SK-N-SH (cell line): ENCODE measurements around the gene ISG20. TPM values are rescaled to one million over a fixed set of nuclear protein-coding genes. Genes with fewer than 3 reads are reported as not detected.

ENCODE experiments used
- CTCF ChIA-PET: fragments of 300-600, 350-600 bp; formaldehyde crosslinking; extraction: SDS; loops from one replicate; lab custom pipeline; 2021; lab: Yijun Ruan, JAX
- POLR2A ChIA-PET: fragments of 350-600 bp; sonication (Branson Sonifier 250); formaldehyde crosslinking; extraction: SDS; loops from one replicate; lab custom pipeline; 2020; ENCODE audit warnings: antibody characterized with exemption, inconsistent platforms; lab: Yijun Ruan, JAX
- DNase-seq: peaks from one replicate; pipeline ENCODE4 v3.0.0; 2012
- H2AFZ ChIP-seq: fragments of 200-600 bp; sonication (generic); 2 replicates; pipeline ENCODE4 v1.8.1; 2016; ENCODE audit warnings: antibody characterized with exemption, mild to moderate bottlenecking, low read depth
- H3F3A ChIP-seq: fragments of 200-600 bp; sonication (generic); replicated peaks from 2 replicates; pipeline ENCODE3; 2016; ENCODE audit warnings: antibody characterized with exemption, mild to moderate bottlenecking; ENCODE audit not compliant: insufficient read depth
- H3K27ac ChIP-seq, 2 experiments: fragments of 200-500 bp in 1 of 2; fragments of 200-600 bp in 1 of 2; sonication (Bioruptor generic) in 1 of 2; sonication (generic), shearing (Covaris generic) in 1 of 2; 2 replicates each; pipeline versions ENCODE4 v1.5.1 to v1.6.1; 2014 to 2016; ENCODE audit warnings: low read depth in 2 of 2, inconsistent platforms in 1 of 2, low read length in 1 of 2, mild to moderate bottlenecking in 1 of 2, mixed read lengths in 1 of 2
- H3K27me3 ChIP-seq: fragments of 200-600 bp; sonication (generic), shearing (Covaris generic); 2 replicates; pipeline ENCODE4 v1.6.1; 2016; ENCODE audit warnings: mixed run types; ENCODE audit not compliant: insufficient read depth
- H3K36me3 ChIP-seq, 2 experiments: fragments of 200-500 bp in 1 of 2; fragments of 200-600 bp in 1 of 2; sonication (Bioruptor generic) in 1 of 2; sonication (generic) in 1 of 2; replicated peaks in 1 of 2; 2 replicates each; pipeline versions ENCODE3 to v1.5.1; 2014 to 2016; ENCODE audit warnings: low read length in 1 of 2, mild to moderate bottlenecking in 1 of 2; ENCODE audit not compliant: insufficient read depth in 2 of 2, control insufficient read depth in 1 of 2
- H3K4me1 ChIP-seq, 2 experiments: fragments of 200-500 bp in 1 of 2; fragments of 200-600 bp in 1 of 2; sonication (Bioruptor generic) in 1 of 2; sonication (generic), shearing (Covaris generic) in 1 of 2; 2 replicates each; pipeline versions ENCODE4 v1.5.1 to v1.6.1; 2014 to 2016; ENCODE audit warnings: low read depth in 1 of 2, low read length in 1 of 2, mixed run types in 1 of 2; ENCODE audit not compliant: insufficient read depth in 2 of 2, control insufficient read depth in 1 of 2
- H3K4me2 ChIP-seq: fragments of 200-600 bp; sonication (generic), shearing (Covaris generic); 2 replicates; pipeline ENCODE4 v1.6.1; 2017; ENCODE audit warnings: mixed run types
- H3K4me3 ChIP-seq, 2 experiments: fragments of 200-500 bp in 1 of 2; fragments of 200-600 bp in 1 of 2; sonication (Bioruptor generic) in 1 of 2; sonication (generic), shearing (Covaris generic) in 1 of 2; 2 replicates each; pipeline versions ENCODE4 v1.5.1 to v1.8.1; 2014 to 2016; ENCODE audit warnings: low read depth in 2 of 2, inconsistent platforms in 1 of 2, low read length in 1 of 2, mild to moderate bottlenecking in 1 of 2, mixed read lengths in 1 of 2, moderate library complexity in 1 of 2
- H3K79me2 ChIP-seq: fragments of 200-600 bp; sonication (generic); 2 replicates; pipeline ENCODE4 v1.8.1; 2017; ENCODE audit warnings: mild to moderate bottlenecking; ENCODE audit not compliant: insufficient read depth
- H3K9ac ChIP-seq: fragments of 200-600 bp; sonication (generic); 2 replicates; pipeline ENCODE4 v1.6.1; 2017; ENCODE audit warnings: mixed run types
- H3K9me2 ChIP-seq: fragments of 200-600 bp; sonication (generic); 2 replicates; pipeline ENCODE4 v1.6.1; 2017; ENCODE audit warnings: mixed run types
- H3K9me3 ChIP-seq: fragments of 200-600 bp; sonication (generic); 2 replicates; pipeline ENCODE4 v1.6.1; 2017; ENCODE audit warnings: mixed run types, mild to moderate bottlenecking, moderate library complexity
- H4K20me1 ChIP-seq: fragments of 200-600 bp; sonication (generic); 2 replicates; pipeline ENCODE4 v1.6.1; 2017; ENCODE audit warnings: mild to moderate bottlenecking, mixed run types; ENCODE audit not compliant: insufficient read depth
- CHD2 ChIP-seq: fragments of 150-350 bp; IDR thresholded peaks from 2 replicates; pipeline ENCODE4 v1.6.1; 2018; ENCODE audit warnings: low read length; ENCODE audit not compliant: partially characterized antibody
- EP300 ChIP-seq, 2 experiments: IDR thresholded peaks; 2 replicates each; pipeline versions ENCODE4 v1.4.0 to v1.6.1; 2012; ENCODE audit warnings: borderline replicate concordance in 1 of 2, low read depth in 1 of 2, low read length in 1 of 2
- FOSL2 ChIP-seq: IDR thresholded peaks from 2 replicates; pipeline ENCODE4 v1.4.0; 2012; ENCODE audit warnings: low read depth, mild to moderate bottlenecking, moderate library complexity, borderline replicate concordance
- GATA2 ChIP-seq: sonication (generic); formaldehyde crosslinking; IDR thresholded peaks from 2 replicates; pipeline ENCODE4 v1.5.0; 2020; ENCODE audit warnings: mild to moderate bottlenecking, missing genetic modification reagents
- JUND ChIP-seq: IDR thresholded peaks from 2 replicates; pipeline ENCODE4 v1.4.0; 2012
- MEF2A ChIP-seq: IDR thresholded peaks from 2 replicates; pipeline ENCODE4 v1.4.0; 2012; ENCODE audit warnings: low read depth, borderline replicate concordance
- NFIC ChIP-seq: IDR thresholded peaks from 2 replicates; pipeline ENCODE4 v1.4.0; 2012; ENCODE audit warnings: borderline replicate concordance
- RCOR1 ChIP-seq: fragments of 150-350 bp; IDR thresholded peaks from 2 replicates; pipeline ENCODE4 v1.6.1; 2017; ENCODE audit warnings: antibody characterized with exemption, low read length
- TCF12 ChIP-seq: IDR thresholded peaks from 2 replicates; pipeline ENCODE4 v1.4.0; 2012
- TEAD4 ChIP-seq: IDR thresholded peaks from 2 replicates; pipeline ENCODE4 v1.4.0; 2012; ENCODE audit warnings: mild to moderate bottlenecking, borderline replicate concordance; ENCODE audit not compliant: insufficient read depth
- USF2 ChIP-seq: fragments of 150-350 bp; IDR thresholded peaks from 2 replicates; pipeline ENCODE4 v1.6.1; 2017; ENCODE audit warnings: antibody characterized with exemption, low read length, low read depth, borderline replicate concordance
- WGBS: methylation state at CpG from one replicate; pipeline ENCODE4 v1.1.6; 2017; ENCODE audit warnings: low lambda C conversion rate; 5-methylcytosine and 5-hydroxymethylcytosine counted together
- polyA plus RNA-seq, 3 experiments: library from polyadenylated mRNA; depleted of rRNA; stranded (reverse); fragments of >200 nt; gene quantifications; 2 replicates each; pipeline ENCODE4 v1.2.3, GENCODE V29; 2012
- TF ChIP-seq, protein P1 (sequence below): fragments of 150-350 bp; IDR thresholded peaks from 2 replicates; pipeline ENCODE4 v1.6.1; 2016; ENCODE audit warnings: mild to moderate bottlenecking, low read depth, low read length

The ISG20 gene
- polyA plus RNA-seq, 1 of the 3 experiments (the other 2 are of a cell fraction) = 2.0 TPM

GRCh38 chr15:88648357-88649214 is 9.8 kb downstream of the ISG20 start (continued):
- TF ChIP-seq CHD2 (no peak), TCF12 (no peak), MEF2A (no peak), RCOR1 (no peak), TEAD4 (no peak), FOSL2 (no peak), GATA2 (no peak), USF2 (no peak)
- TF ChIP-seq, protein P1, sequence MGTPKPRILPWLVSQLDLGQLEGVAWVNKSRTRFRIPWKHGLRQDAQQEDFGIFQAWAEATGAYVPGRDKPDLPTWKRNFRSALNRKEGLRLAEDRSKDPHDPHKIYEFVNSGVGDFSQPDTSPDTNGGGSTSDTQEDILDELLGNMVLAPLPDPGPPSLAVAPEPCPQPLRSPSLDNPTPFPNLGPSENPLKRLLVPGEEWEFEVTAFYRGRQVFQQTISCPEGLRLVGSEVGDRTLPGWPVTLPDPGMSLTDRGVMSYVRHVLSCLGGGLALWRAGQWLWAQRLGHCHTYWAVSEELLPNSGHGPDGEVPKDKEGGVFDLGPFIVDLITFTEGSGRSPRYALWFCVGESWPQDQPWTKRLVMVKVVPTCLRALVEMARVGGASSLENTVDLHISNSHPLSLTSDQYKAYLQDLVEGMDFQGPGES = no peak

DNA sequence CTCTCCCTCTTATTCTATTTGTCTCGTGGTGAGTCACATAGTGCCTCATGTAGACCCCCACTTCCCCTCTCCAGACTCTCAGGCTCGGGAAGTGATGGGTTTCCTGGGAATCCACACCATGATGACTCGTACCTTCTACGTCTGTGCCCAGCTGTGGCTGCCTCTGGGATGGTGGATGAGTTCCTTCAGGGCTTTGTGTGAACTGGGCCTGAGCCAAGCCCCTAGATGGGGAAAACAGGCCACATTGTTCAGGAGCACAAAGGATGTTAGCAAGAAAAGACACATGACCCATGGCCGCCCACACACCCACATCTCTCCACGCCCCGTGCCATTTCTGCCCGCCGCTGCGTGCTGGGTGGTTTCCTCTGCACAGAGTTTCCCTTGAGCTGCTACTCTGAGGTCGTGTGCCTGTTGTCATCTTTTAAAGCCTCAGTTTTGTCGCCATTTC is 10.5 kb downstream of the ISG20 start:
- no peaks in the 10 kb centered on the region for H3K27me3 ChIP-seq
- peaks cover 5% of the 10 kb centered on the region for H3F3A ChIP-seq
- POLR2A ChIA-PET = no interaction called here
- no peak overlapping the region for H3K4me3 ChIP-seq
- H3K36me3 ChIP-seq = no peaks in the 10 kb centered on the region
- no peak overlapping the region for H3K9ac ChIP-seq
- CTCF ChIA-PET = interaction anchor here (1.0 kb wide), 1 partner anchor 10 kb away, joined by 3 read pairs; no protein-coding TSS in a partner anchor
- peaks cover 6 to 31% of the 10 kb centered on the region in 2 experiments; a peak in 2 of 4 replicates for H3K4me1 ChIP-seq
- H3K79me2 ChIP-seq = no peaks in the 10 kb centered on the region
- H4K20me1 ChIP-seq = no peaks in the 10 kb centered on the region
- DNase-seq = peak; percentile 43
- H3K27ac ChIP-seq = peak overlapping the region in 1 of 2 experiments; percentile 76; a peak in 2 of 4 replicates
- H2AFZ ChIP-seq = no peak overlapping the region
- TF ChIP-seq JUND = 0 out of 2 replicates have a peak, but pooled peaks have one; percentile 29
- TF ChIP-seq NFIC = peak; percentile 31; the same call in 1 of the 2 replicates
- peak; percentile 45 for TF ChIP-seq TCF12
- TF ChIP-seq EP300 (IDR thresholded peaks at IDR 0.05; ENCODE audit: borderline replicate concordance in 1 of 2, low read depth in 1 of 2, low read length in 1 of 2) = no peak
- no peaks in the 10 kb centered on the region for H3K9me2 ChIP-seq
- H3K4me2 ChIP-seq = peak overlapping the region; percentile 33; the same call in 1 of the 2 replicates
- H3K9me3 ChIP-seq = no peaks in the 10 kb centered on the region
- WGBS = 53% methylated on average over 12 of the region's 12 CpGs
